Endothelial cell of umbilical vein (primary cell): ENCODE data around the gene SUSD6.

ENCODE experiments used
- EZH2 ChIP-seq: IDR thresholded peaks from 2 replicates; pipeline ENCODE4 v1.6.1; 2012; ENCODE audit warnings: borderline replicate concordance, low read depth, mild to moderate bottlenecking, moderate library complexity, low read length, inconsistent platforms; ENCODE audit not compliant: severe bottlenecking
- GATA2 ChIP-seq: IDR thresholded peaks from 2 replicates; pipeline ENCODE4 v1.7.0; 2011; ENCODE audit warnings: low read depth, mild to moderate bottlenecking, moderate library complexity, mixed read lengths, low read length; ENCODE audit not compliant: insufficient read length, insufficient read depth
- POLR2A ChIP-seq: IDR thresholded peaks from 2 replicates; pipeline ENCODE4 v1.6.1; 2012; ENCODE audit warnings: low read depth, mild to moderate bottlenecking, control low read depth, low read length
- POLR2AphosphoS5 ChIP-seq: IDR thresholded peaks from 2 replicates; pipeline ENCODE4 v1.6.1; 2012; ENCODE audit warnings: low read depth, mild to moderate bottlenecking, control low read depth, low read length, moderate library complexity; ENCODE audit not compliant: insufficient read depth
- TF ChIP-seq, protein P1 (sequence below), 2 donors: IDR thresholded peaks; 1 replicate in 1 of 2; 2 replicates in 1 of 2; pipeline ENCODE4 v1.5.1; 2011; ENCODE audit warnings: low read length in 2 of 2, mild to moderate bottlenecking in 2 of 2, moderate library complexity in 2 of 2, control low read depth in 1 of 2, inconsistent platforms in 1 of 2, low read depth in 1 of 2; ENCODE audit not compliant: insufficient read depth in 1 of 2; ENCODE audit errors: extremely low read depth in 1 of 2
- TF ChIP-seq, protein P2 (sequence below): IDR thresholded peaks from 2 replicates; pipeline ENCODE4 v1.6.1; 2011; ENCODE audit not compliant: insufficient read depth, insufficient read length

DNA sequence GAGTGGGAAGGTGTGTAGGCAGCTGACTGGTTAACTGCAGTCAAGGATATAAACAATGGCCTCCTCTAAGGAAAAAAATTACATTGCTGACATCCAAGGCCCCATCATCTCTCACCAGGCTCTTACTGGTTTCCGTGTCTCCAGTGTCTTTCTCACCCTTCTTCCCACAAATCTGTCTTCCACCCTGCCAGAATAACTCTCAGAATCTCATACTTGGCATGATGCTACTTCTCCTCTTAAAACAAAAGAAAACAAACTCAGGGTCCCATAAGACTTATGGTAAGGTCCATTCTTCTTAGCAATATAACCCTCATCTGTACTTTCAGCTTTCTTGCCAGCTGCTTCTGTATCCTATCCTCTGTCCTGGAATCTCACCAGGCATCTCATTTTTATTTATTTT, 68.9 kb downstream of the SUSD6 start:
- TF ChIP-seq POLR2A (no peak), GATA2 (no peak), POLR2AphosphoS5 (no peak), EZH2 (no peak)
- TF ChIP-seq, protein P1, sequence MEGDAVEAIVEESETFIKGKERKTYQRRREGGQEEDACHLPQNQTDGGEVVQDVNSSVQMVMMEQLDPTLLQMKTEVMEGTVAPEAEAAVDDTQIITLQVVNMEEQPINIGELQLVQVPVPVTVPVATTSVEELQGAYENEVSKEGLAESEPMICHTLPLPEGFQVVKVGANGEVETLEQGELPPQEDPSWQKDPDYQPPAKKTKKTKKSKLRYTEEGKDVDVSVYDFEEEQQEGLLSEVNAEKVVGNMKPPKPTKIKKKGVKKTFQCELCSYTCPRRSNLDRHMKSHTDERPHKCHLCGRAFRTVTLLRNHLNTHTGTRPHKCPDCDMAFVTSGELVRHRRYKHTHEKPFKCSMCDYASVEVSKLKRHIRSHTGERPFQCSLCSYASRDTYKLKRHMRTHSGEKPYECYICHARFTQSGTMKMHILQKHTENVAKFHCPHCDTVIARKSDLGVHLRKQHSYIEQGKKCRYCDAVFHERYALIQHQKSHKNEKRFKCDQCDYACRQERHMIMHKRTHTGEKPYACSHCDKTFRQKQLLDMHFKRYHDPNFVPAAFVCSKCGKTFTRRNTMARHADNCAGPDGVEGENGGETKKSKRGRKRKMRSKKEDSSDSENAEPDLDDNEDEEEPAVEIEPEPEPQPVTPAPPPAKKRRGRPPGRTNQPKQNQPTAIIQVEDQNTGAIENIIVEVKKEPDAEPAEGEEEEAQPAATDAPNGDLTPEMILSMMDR (IDR thresholded peaks at IDR 0.05; ENCODE audit: extremely low read depth in 1 of 2, insufficient read depth in 1 of 2, low read depth in 1 of 2, low read length in 2 of 2) = no peak
- TF ChIP-seq, protein P2, sequence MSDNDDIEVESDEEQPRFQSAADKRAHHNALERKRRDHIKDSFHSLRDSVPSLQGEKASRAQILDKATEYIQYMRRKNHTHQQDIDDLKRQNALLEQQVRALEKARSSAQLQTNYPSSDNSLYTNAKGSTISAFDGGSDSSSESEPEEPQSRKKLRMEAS = no peak
